SK-N-SH (cell line): ENCODE results near the gene ACTL6A. TPM values are rescaled to one million over a fixed set of nuclear protein-coding genes. Genes with fewer than 3 reads are reported as not detected.

Experiments used
- CTCF ChIA-PET: fragments of 300-600, 350-600 bp; formaldehyde crosslinking; extraction: SDS; loops from one replicate; lab custom pipeline; 2021; lab: Yijun Ruan, JAX
- POLR2A ChIA-PET: fragments of 350-600 bp; sonication (Branson Sonifier 250); formaldehyde crosslinking; extraction: SDS; loops from one replicate; lab custom pipeline; 2020; ENCODE audit warnings: antibody characterized with exemption, inconsistent platforms; lab: Yijun Ruan, JAX
- DNase-seq: peaks from one replicate; pipeline ENCODE4 v3.0.0; 2012
- H2AFZ ChIP-seq: fragments of 200-600 bp; sonication (generic); 2 replicates; pipeline ENCODE4 v1.8.1; 2016; ENCODE audit warnings: antibody characterized with exemption, mild to moderate bottlenecking, low read depth
- H3F3A ChIP-seq: fragments of 200-600 bp; sonication (generic); replicated peaks from 2 replicates; pipeline ENCODE3; 2016; ENCODE audit warnings: antibody characterized with exemption, mild to moderate bottlenecking; ENCODE audit not compliant: insufficient read depth
- H3K27ac ChIP-seq, 2 experiments: fragments of 200-500 bp in 1 of 2; fragments of 200-600 bp in 1 of 2; sonication (Bioruptor generic) in 1 of 2; sonication (generic), shearing (Covaris generic) in 1 of 2; 2 replicates each; pipeline versions ENCODE4 v1.5.1 to v1.6.1; 2014 to 2016; ENCODE audit warnings: low read depth in 2 of 2, inconsistent platforms in 1 of 2, low read length in 1 of 2, mild to moderate bottlenecking in 1 of 2, mixed read lengths in 1 of 2
- H3K27me3 ChIP-seq: fragments of 200-600 bp; sonication (generic), shearing (Covaris generic); 2 replicates; pipeline ENCODE4 v1.6.1; 2016; ENCODE audit warnings: mixed run types; ENCODE audit not compliant: insufficient read depth
- H3K36me3 ChIP-seq, 2 experiments: fragments of 200-500 bp in 1 of 2; fragments of 200-600 bp in 1 of 2; sonication (Bioruptor generic) in 1 of 2; sonication (generic) in 1 of 2; replicated peaks in 1 of 2; 2 replicates each; pipeline versions ENCODE3 to v1.5.1; 2014 to 2016; ENCODE audit warnings: low read length in 1 of 2, mild to moderate bottlenecking in 1 of 2; ENCODE audit not compliant: insufficient read depth in 2 of 2, control insufficient read depth in 1 of 2
- H3K4me1 ChIP-seq, 2 experiments: fragments of 200-500 bp in 1 of 2; fragments of 200-600 bp in 1 of 2; sonication (Bioruptor generic) in 1 of 2; sonication (generic), shearing (Covaris generic) in 1 of 2; 2 replicates each; pipeline versions ENCODE4 v1.5.1 to v1.6.1; 2014 to 2016; ENCODE audit warnings: low read depth in 1 of 2, low read length in 1 of 2, mixed run types in 1 of 2; ENCODE audit not compliant: insufficient read depth in 2 of 2, control insufficient read depth in 1 of 2
- H3K4me2 ChIP-seq: fragments of 200-600 bp; sonication (generic), shearing (Covaris generic); 2 replicates; pipeline ENCODE4 v1.6.1; 2017; ENCODE audit warnings: mixed run types
- H3K4me3 ChIP-seq, 2 experiments: fragments of 200-500 bp in 1 of 2; fragments of 200-600 bp in 1 of 2; sonication (Bioruptor generic) in 1 of 2; sonication (generic), shearing (Covaris generic) in 1 of 2; 2 replicates each; pipeline versions ENCODE4 v1.5.1 to v1.8.1; 2014 to 2016; ENCODE audit warnings: low read depth in 2 of 2, inconsistent platforms in 1 of 2, low read length in 1 of 2, mild to moderate bottlenecking in 1 of 2, mixed read lengths in 1 of 2, moderate library complexity in 1 of 2
- H3K79me2 ChIP-seq: fragments of 200-600 bp; sonication (generic); 2 replicates; pipeline ENCODE4 v1.8.1; 2017; ENCODE audit warnings: mild to moderate bottlenecking; ENCODE audit not compliant: insufficient read depth
- H3K9ac ChIP-seq: fragments of 200-600 bp; sonication (generic); 2 replicates; pipeline ENCODE4 v1.6.1; 2017; ENCODE audit warnings: mixed run types
- H3K9me2 ChIP-seq: fragments of 200-600 bp; sonication (generic); 2 replicates; pipeline ENCODE4 v1.6.1; 2017; ENCODE audit warnings: mixed run types
- H3K9me3 ChIP-seq: fragments of 200-600 bp; sonication (generic); 2 replicates; pipeline ENCODE4 v1.6.1; 2017; ENCODE audit warnings: mixed run types, mild to moderate bottlenecking, moderate library complexity
- H4K20me1 ChIP-seq: fragments of 200-600 bp; sonication (generic); 2 replicates; pipeline ENCODE4 v1.6.1; 2017; ENCODE audit warnings: mild to moderate bottlenecking, mixed run types; ENCODE audit not compliant: insufficient read depth
- CHD2 ChIP-seq: fragments of 150-350 bp; IDR thresholded peaks from 2 replicates; pipeline ENCODE4 v1.6.1; 2018; ENCODE audit warnings: low read length; ENCODE audit not compliant: partially characterized antibody
- ELF1 ChIP-seq: IDR thresholded peaks from 2 replicates; pipeline ENCODE4 v1.4.0; 2012
- EZH2phosphoT487 ChIP-seq: fragments of 200-600 bp; sonication (generic); IDR thresholded peaks from 2 replicates; pipeline ENCODE4 v1.6.1; 2017; ENCODE audit warnings: low read depth, mixed run types, mild to moderate bottlenecking, antibody characterized with exemption, moderate library complexity, borderline replicate concordance
- FOSL2 ChIP-seq: IDR thresholded peaks from 2 replicates; pipeline ENCODE4 v1.4.0; 2012; ENCODE audit warnings: low read depth, mild to moderate bottlenecking, moderate library complexity, borderline replicate concordance
- IRF3 ChIP-seq: fragments of 150-350 bp; IDR thresholded peaks from 2 replicates; pipeline ENCODE4 v1.6.1; 2016; ENCODE audit warnings: mild to moderate bottlenecking, low read depth, low read length
- JUND ChIP-seq: IDR thresholded peaks from 2 replicates; pipeline ENCODE4 v1.4.0; 2012
- MAX ChIP-seq: IDR thresholded peaks from 2 replicates; pipeline ENCODE4 v1.4.0; 2012; ENCODE audit warnings: low read depth
- NFIC ChIP-seq: IDR thresholded peaks from 2 replicates; pipeline ENCODE4 v1.4.0; 2012; ENCODE audit warnings: borderline replicate concordance
- POLR2AphosphoS5 ChIP-seq: IDR thresholded peaks from 2 replicates; pipeline ENCODE4 v1.6.1; 2012; ENCODE audit warnings: low read depth, low read length
- RAD21 ChIP-seq: IDR thresholded peaks from 2 replicates; pipeline ENCODE4 v1.6.1; 2012; ENCODE audit warnings: mild to moderate bottlenecking, low read length
- RCOR1 ChIP-seq: fragments of 150-350 bp; IDR thresholded peaks from 2 replicates; pipeline ENCODE4 v1.6.1; 2017; ENCODE audit warnings: antibody characterized with exemption, low read length
- TAF1 ChIP-seq: IDR thresholded peaks from 2 replicates; pipeline ENCODE4 v1.6.1; 2012; ENCODE audit warnings: low read depth, mild to moderate bottlenecking, low read length, moderate library complexity, borderline replicate concordance
- TCF12 ChIP-seq: IDR thresholded peaks from 2 replicates; pipeline ENCODE4 v1.4.0; 2012
- TEAD4 ChIP-seq: IDR thresholded peaks from 2 replicates; pipeline ENCODE4 v1.4.0; 2012; ENCODE audit warnings: mild to moderate bottlenecking, borderline replicate concordance; ENCODE audit not compliant: insufficient read depth
- WGBS: methylation state at CpG from one replicate; pipeline ENCODE4 v1.1.6; 2017; ENCODE audit warnings: low lambda C conversion rate; 5-methylcytosine and 5-hydroxymethylcytosine counted together
- polyA plus RNA-seq, 3 experiments: library from polyadenylated mRNA; depleted of rRNA; stranded (reverse); fragments of >200 nt; gene quantifications; 2 replicates each; pipeline ENCODE4 v1.2.3, GENCODE V29; 2012
- TF ChIP-seq, protein P1 (sequence below): fragments of 150-350 bp; IDR thresholded peaks from 2 replicates; pipeline ENCODE4 v1.6.1; 2017; ENCODE audit warnings: antibody characterized with exemption, low read length, low read depth, borderline replicate concordance
- TF ChIP-seq, protein P2 (sequence below): fragments of 200-600 bp; sonication (generic); IDR thresholded peaks from 2 replicates; pipeline ENCODE4 v1.6.1; 2017; ENCODE audit warnings: antibody characterized with exemption, mild to moderate bottlenecking, moderate library complexity

The ACTL6A gene
- polyA plus RNA-seq, 1 of the 3 experiments (the other 2 are of a cell fraction): 87.7 TPM

GRCh38 chr3:179608931-179609720 is 46.4 kb downstream of the ACTL6A start:
- Histone ChIP-seq H3K79me2 (peaks cover 82% of the 10 kb centered on the region), H3K4me1 (peaks cover 5 to 7% of the 10 kb centered on the region in 2 experiments; a peak in 3 of 4 replicates)
- TF ChIP-seq FOSL2 (no peak), TCF12 (no peak), TAF1 (no peak), IRF3 (no peak), RCOR1 (no peak), CHD2 (no peak)
- TF ChIP-seq, all 33 proteins: peak for 0
- CTCF ChIA-PET: no interaction called here
- no peak overlapping the region for H3K9ac ChIP-seq
- POLR2A ChIA-PET: no interaction called here
- H4K20me1 ChIP-seq: no peaks in the 10 kb centered on the region
- H3F3A ChIP-seq: peaks cover 23% of the 10 kb centered on the region
- no peak for DNase-seq
- H3K27me3 ChIP-seq: no peaks in the 10 kb centered on the region
- H2AFZ ChIP-seq: no peak overlapping the region
- no peak overlapping the region for H3K4me2 ChIP-seq
- no peak overlapping the region for H3K27ac ChIP-seq
- peaks cover 17 to 19% of the 10 kb centered on the region in 2 experiments for H3K36me3 ChIP-seq
- WGBS: 83% methylated on average over 6 of the region's 6 CpGs
- no peaks in the 10 kb centered on the region for H3K9me3 ChIP-seq
- H3K4me3 ChIP-seq: no peak overlapping the region
- no peaks in the 10 kb centered on the region for H3K9me2 ChIP-seq

DNA sequence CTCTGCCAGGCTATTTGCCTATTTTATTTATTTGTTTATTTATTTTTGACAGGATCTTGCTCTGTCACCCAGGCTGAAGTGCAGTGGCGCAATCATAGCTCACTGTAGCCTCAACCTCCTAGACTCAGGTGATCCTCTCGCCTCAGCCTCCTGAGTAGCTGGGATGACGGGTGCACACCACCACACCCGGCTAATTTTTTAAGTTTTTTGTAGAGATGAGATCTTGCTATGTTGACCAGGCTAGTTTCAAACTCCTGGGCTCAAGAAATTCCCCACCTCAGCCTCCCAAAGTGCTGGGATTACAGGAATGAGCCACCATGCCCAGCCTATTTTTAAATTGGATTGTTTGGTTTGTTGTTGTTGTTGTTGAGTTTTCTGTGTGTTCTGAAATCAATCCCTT is 47.3 kb downstream of the ACTL6A start:
- TF ChIP-seq NFIC: no peak
- TF ChIP-seq POLR2AphosphoS5: no peak
- no peak for TF ChIP-seq TEAD4
- no peak for TF ChIP-seq TCF12
- Histone ChIP-seq H3K27ac (no peak overlapping the region), H3K4me1 (peaks cover 11 to 13% of the 10 kb centered on the region in 2 experiments; a peak in 3 of 4 replicates), H3K4me2 (no peak overlapping the region), H4K20me1 (no peaks in the 10 kb centered on the region), H3K9me2 (no peaks in the 10 kb centered on the region), H3K36me3 (peaks cover 17 to 19% of the 10 kb centered on the region in 2 experiments), H2AFZ (no peak overlapping the region), H3K4me3 (no peak overlapping the region), H3K27me3 (no peaks in the 10 kb centered on the region), H3K9me3 (no peaks in the 10 kb centered on the region), H3K9ac (no peak overlapping the region), H3F3A (peaks cover 31% of the 10 kb centered on the region), H3K79me2 (peaks cover 79% of the 10 kb centered on the region)
- CTCF ChIA-PET: no interaction called here
- 99% methylated on average over 4 of the region's 4 CpGs for WGBS
- no peak for DNase-seq
- POLR2A ChIA-PET: no interaction called here

DNA sequence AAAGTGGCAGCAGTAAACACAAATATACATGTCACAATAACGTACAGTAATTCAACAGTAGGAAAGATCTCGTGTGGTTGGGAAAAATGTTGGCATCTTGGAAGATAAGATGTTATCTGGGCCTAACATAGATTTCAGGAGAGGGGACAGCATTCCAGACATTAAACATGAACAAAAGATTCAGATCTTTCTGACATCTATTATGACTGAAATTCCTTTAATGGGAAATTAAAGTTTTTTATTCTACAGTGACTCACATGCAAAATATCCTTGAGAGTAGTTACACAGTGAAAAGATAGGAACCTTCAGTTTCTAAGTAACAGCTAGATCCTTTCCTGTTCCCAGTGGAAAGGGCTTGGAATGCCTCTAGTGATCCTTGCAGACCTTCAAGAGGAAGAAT is 51.1 kb downstream of the ACTL6A start:
- Histone ChIP-seq H2AFZ (no peak overlapping the region; the same call in 1 of the 2 replicates), H3K27ac (peak overlapping the region; percentile 79 to 92; a peak in 3 of 4 replicates), H3K4me3 (peak overlapping the region in 1 of 2 experiments; percentile 2; a peak in 1 of 4 replicates), H3F3A (peaks cover 37% of the 10 kb centered on the region), H3K4me1 (peaks cover 9 to 17% of the 10 kb centered on the region in 2 experiments; a peak in 2 of 4 replicates), H3K9me3 (no peaks in the 10 kb centered on the region), H3K27me3 (no peaks in the 10 kb centered on the region), H3K9me2 (no peaks in the 10 kb centered on the region), H3K79me2 (peaks cover 63% of the 10 kb centered on the region), H3K9ac (peak overlapping the region; percentile 48; the same call in 1 of the 2 replicates), H3K4me2 (peak overlapping the region; percentile 76), H4K20me1 (no peaks in the 10 kb centered on the region), H3K36me3 (peaks cover 24% of the 10 kb centered on the region in 2 experiments)
- WGBS: 5% methylated on average over 2 of the region's 2 CpGs
- no peak for DNase-seq
- ChIA-PET CTCF (no interaction called here), POLR2A (interaction anchor here (0.6 kb wide), 1 partner anchor 1065 kb away, joined by 3 read pairs; no protein-coding TSS in a partner anchor)
- TF ChIP-seq RAD21: no peak
- TF ChIP-seq, protein P1, sequence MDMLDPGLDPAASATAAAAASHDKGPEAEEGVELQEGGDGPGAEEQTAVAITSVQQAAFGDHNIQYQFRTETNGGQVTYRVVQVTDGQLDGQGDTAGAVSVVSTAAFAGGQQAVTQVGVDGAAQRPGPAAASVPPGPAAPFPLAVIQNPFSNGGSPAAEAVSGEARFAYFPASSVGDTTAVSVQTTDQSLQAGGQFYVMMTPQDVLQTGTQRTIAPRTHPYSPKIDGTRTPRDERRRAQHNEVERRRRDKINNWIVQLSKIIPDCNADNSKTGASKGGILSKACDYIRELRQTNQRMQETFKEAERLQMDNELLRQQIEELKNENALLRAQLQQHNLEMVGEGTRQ: no peak
- no peak for TF ChIP-seq EZH2phosphoT487
- no peak for TF ChIP-seq MAX
- 0 out of 2 replicates have a peak, but pooled peaks have one; percentile 19 for TF ChIP-seq RCOR1
- no peak for TF ChIP-seq ELF1
- peak; percentile 81 for TF ChIP-seq NFIC
- TF ChIP-seq, protein P2, sequence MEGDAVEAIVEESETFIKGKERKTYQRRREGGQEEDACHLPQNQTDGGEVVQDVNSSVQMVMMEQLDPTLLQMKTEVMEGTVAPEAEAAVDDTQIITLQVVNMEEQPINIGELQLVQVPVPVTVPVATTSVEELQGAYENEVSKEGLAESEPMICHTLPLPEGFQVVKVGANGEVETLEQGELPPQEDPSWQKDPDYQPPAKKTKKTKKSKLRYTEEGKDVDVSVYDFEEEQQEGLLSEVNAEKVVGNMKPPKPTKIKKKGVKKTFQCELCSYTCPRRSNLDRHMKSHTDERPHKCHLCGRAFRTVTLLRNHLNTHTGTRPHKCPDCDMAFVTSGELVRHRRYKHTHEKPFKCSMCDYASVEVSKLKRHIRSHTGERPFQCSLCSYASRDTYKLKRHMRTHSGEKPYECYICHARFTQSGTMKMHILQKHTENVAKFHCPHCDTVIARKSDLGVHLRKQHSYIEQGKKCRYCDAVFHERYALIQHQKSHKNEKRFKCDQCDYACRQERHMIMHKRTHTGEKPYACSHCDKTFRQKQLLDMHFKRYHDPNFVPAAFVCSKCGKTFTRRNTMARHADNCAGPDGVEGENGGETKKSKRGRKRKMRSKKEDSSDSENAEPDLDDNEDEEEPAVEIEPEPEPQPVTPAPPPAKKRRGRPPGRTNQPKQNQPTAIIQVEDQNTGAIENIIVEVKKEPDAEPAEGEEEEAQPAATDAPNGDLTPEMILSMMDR: no peak
- peak; percentile 71; the same call in 1 of the 2 replicates for TF ChIP-seq FOSL2
- TF ChIP-seq CHD2: no peak
- TF ChIP-seq TEAD4: peak; percentile 90
- peak; percentile 93 for TF ChIP-seq JUND
